Left renal cortex interstitium (tissue), 4 donors: ENCODE measurements around the gene UBLCP1. TPM values are rescaled to one million over a fixed set of nuclear protein-coding genes. Genes with fewer than 3 reads are reported as not detected.

Source experiments
- polyA plus RNA-seq, 4 donors: library from polyadenylated mRNA; unstranded; fragments of 120-200 nt; gene quantifications; one replicate each; pipeline ENCODE4 v1.2.1, GENCODE V29; 2013; ENCODE audit not compliant: insufficient read length in 4 of 4

Gene UBLCP1
- polyA plus RNA-seq, 4 donors = 37.7 to 51.3 (median 42.7) TPM

Other genes starting within 250 kb of the UBLCP1 start
- gene EBF1, start 163.4 kb upstream of the UBLCP1 start, polyA plus RNA-seq = 10 to 100 TPM; 17.1 to 26.8 (median 19.3) TPM
- gene RNF145, start 53.7 kb upstream of the UBLCP1 start, polyA plus RNA-seq = 100 to 1,000 TPM in 2 of 4 donors, 10 to 100 TPM in 2; 88.7 to 111 (median 102) TPM
- gene IL12B, start 67.2 kb downstream of the UBLCP1 start, polyA plus RNA-seq = under 1 TPM in 3 of 4 donors, not detected in 1; 0.05 to 0.09 (median 0.06) TPM